Hepatocyte (in vitro differentiated cells): ENCODE results near the gene LDLRAD4.

Experiments used
- CTCF ChIP-seq: fragments of 200-600 bp; sonication (generic); IDR thresholded peaks from 2 replicates; pipeline ENCODE4 v1.5.1; 2016; ENCODE audit warnings: antibody characterized with exemption, mild to moderate bottlenecking; ENCODE audit not compliant: poor library complexity
- EZH2 ChIP-seq: fragments of 200-600 bp; sonication (generic); IDR thresholded peaks from 2 replicates; pipeline ENCODE4 v1.6.1; 2016; ENCODE audit warnings: antibody characterized with exemption, mild to moderate bottlenecking, borderline replicate concordance

- TF ChIP-seq EZH2: no peak
- TF ChIP-seq CTCF: no peak
Observed at GRCh38 chr18:13278062-13278630, 59.6 kb downstream of the LDLRAD4 start.
